OCI-LY3 (cell line): ENCODE measurements around the gene GPALPP1.
A peak's percentile ranks its signal among the peaks of the same experiment; 100 is the strongest.

ENCODE experiments used
- H2AFZ ChIP-seq: fragments of 200-600, 300-600 bp; shearing (Covaris generic); 2 replicates; pipeline ENCODE4 v1.6.0; 2014; ENCODE audit warnings: antibody characterized with exemption, low read depth, low read length
- H3K27ac ChIP-seq: fragments of 200-600, 300-600 bp; sonication (generic); 2 replicates; pipeline ENCODE4 v1.5.1; 2014; ENCODE audit warnings: mild to moderate bottlenecking, low read length, moderate library complexity, mixed read lengths
- H3K27me3 ChIP-seq: fragments of 200-600, 300-600 bp; sonication (generic); 2 replicates; pipeline ENCODE4 v1.6.1; 2014; ENCODE audit warnings: low read depth, low read length, mixed read lengths
- H3K36me3 ChIP-seq: fragments of 200-600, 300-600 bp; sonication (generic); replicated peaks from 2 replicates; pipeline ENCODE3; 2014; ENCODE audit warnings: low read depth, low read length, mixed read lengths
- H3K4me1 ChIP-seq: fragments of 300-600, 200-600 bp; sonication (generic); 2 replicates; pipeline ENCODE4 v1.6.1; 2014; ENCODE audit warnings: low read length, mixed read lengths
- H3K4me2 ChIP-seq: fragments of 200-600, 300-600 bp; sonication (generic); 2 replicates; pipeline ENCODE4 v1.6.1; 2014; ENCODE audit warnings: low read length, mixed read lengths
- H3K4me3 ChIP-seq: fragments of 300-600, 200-600 bp; sonication (generic); 2 replicates; pipeline ENCODE4 v1.5.1; 2014; ENCODE audit warnings: antibody characterized with exemption, mild to moderate bottlenecking, low read length, moderate library complexity
- H3K79me2 ChIP-seq: fragments of 300-600, 200-600 bp; shearing (Covaris generic); 2 replicates; pipeline ENCODE4 v1.6.1; 2014; ENCODE audit warnings: mild to moderate bottlenecking, low read length, mixed read lengths
- H3K9ac ChIP-seq: fragments of 300-600, 200-600 bp; shearing (Covaris generic); 2 replicates; pipeline ENCODE4 v1.6.0; 2014; ENCODE audit warnings: mild to moderate bottlenecking, low read length, moderate library complexity
- H3K9me3 ChIP-seq: fragments of 200-600, 300-600 bp; shearing (Covaris generic); 2 replicates; pipeline ENCODE4 v1.6.1; 2014; ENCODE audit warnings: low read length, mixed read lengths; ENCODE audit not compliant: insufficient read depth
- H4K20me1 ChIP-seq: fragments of 200-600, 300-600 bp; sonication (generic); 2 replicates; pipeline ENCODE4 v1.6.1; 2016; ENCODE audit warnings: low read length, mixed read lengths; ENCODE audit not compliant: insufficient read depth
- EZH2phosphoT487 ChIP-seq: fragments of 200-600 bp; shearing (Covaris generic); IDR thresholded peaks from 2 replicates; pipeline ENCODE4 v1.6.1; 2018; ENCODE audit warnings: antibody characterized with exemption, mixed run types, low read depth
- TF ChIP-seq, protein P1 (sequence below): fragments of 200-600, 300-600 bp; sonication (generic); IDR thresholded peaks from 2 replicates; pipeline ENCODE4 v1.5.1; 2014; ENCODE audit warnings: antibody characterized with exemption, low read length, low read depth

The GPALPP1 gene

GRCh38 chr13:44968434-44968815 is 20.9 kb upstream of the GPALPP1 start:
- H3K27ac ChIP-seq: no peak overlapping the region

DNA sequence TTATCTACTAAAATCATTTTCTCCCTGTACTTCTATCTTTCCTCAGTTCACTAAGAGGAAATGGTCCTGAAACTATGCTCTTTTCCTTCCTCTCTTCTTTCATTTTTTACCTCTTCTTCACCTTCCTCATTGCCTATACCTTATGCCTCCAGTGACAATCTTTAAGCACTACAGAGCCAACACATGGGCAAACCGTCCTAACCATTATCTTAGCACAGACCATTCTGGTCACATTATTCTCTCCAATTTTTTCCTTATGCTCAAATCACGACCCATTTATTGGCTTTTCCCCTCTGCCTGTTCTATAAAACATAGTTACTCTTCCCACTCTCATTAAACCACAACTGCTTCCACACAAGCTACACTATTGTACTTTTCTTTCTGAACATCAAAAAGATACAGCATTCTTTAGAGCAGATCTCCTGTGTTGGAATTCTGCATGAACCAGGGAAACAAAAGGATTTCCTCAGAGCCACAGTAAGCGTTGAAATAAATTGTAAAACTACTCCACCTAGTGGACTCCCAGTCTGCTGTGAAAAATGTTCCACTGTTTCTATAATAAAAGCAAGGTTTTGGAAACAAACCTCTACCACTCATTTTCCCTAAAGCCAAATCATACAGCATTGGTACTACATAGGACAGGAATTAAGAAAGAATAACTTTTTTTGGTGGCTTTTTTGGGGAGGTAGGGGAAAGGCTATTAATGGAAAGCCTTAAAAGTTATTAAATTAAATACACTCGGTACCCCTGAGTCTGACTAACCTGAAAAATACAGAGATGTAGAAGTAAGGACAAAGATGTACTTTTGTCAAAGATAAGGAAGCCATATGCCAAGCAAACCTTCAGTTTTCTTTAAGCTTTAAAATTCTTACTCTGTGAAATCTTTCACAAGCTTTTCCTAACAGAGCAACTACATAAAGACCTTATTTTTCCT is 19.5 kb upstream of the GPALPP1 start:
- H2AFZ ChIP-seq: no peak overlapping the region
- no peaks in the 10 kb centered on the region for H3K27me3 ChIP-seq
- H3K36me3 ChIP-seq: peaks cover 28% of the 10 kb centered on the region
- no peak overlapping the region for H3K4me2 ChIP-seq
- peaks cover 5% of the 10 kb centered on the region; the same call in 1 of the 2 replicates for H3K79me2 ChIP-seq
- 0 out of 2 replicates have a peak, but pooled peaks cover 4% of the 10 kb centered on the region for H4K20me1 ChIP-seq
- no peak overlapping the region for H3K9ac ChIP-seq
- H3K27ac ChIP-seq: no peak overlapping the region
- H3K9me3 ChIP-seq: no peaks in the 10 kb centered on the region
- H3K4me1 ChIP-seq: no peaks in the 10 kb centered on the region
- TF ChIP-seq, protein P1, sequence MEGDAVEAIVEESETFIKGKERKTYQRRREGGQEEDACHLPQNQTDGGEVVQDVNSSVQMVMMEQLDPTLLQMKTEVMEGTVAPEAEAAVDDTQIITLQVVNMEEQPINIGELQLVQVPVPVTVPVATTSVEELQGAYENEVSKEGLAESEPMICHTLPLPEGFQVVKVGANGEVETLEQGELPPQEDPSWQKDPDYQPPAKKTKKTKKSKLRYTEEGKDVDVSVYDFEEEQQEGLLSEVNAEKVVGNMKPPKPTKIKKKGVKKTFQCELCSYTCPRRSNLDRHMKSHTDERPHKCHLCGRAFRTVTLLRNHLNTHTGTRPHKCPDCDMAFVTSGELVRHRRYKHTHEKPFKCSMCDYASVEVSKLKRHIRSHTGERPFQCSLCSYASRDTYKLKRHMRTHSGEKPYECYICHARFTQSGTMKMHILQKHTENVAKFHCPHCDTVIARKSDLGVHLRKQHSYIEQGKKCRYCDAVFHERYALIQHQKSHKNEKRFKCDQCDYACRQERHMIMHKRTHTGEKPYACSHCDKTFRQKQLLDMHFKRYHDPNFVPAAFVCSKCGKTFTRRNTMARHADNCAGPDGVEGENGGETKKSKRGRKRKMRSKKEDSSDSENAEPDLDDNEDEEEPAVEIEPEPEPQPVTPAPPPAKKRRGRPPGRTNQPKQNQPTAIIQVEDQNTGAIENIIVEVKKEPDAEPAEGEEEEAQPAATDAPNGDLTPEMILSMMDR: peak; percentile 90
- TF ChIP-seq EZH2phosphoT487: no peak
- H3K4me3 ChIP-seq: no peak overlapping the region

More at GRCh38 chr13:44968434-44968815, 20.9 kb upstream of the GPALPP1 start:
- TF ChIP-seq, protein P1: no peak
- no peak for TF ChIP-seq EZH2phosphoT487
- Histone ChIP-seq H3K9me3 (peaks cover 3% of the 10 kb centered on the region; the same call in 1 of the 2 replicates), H3K27me3 (no peaks in the 10 kb centered on the region), H3K4me3 (no peak overlapping the region), H2AFZ (no peak overlapping the region), H3K4me2 (no peak overlapping the region), H3K4me1 (no peaks in the 10 kb centered on the region), H3K79me2 (peaks cover 5% of the 10 kb centered on the region; the same call in 1 of the 2 replicates), H4K20me1 (0 out of 2 replicates have a peak, but pooled peaks cover 4% of the 10 kb centered on the region), H3K9ac (no peak overlapping the region), H3K36me3 (peaks cover 42% of the 10 kb centered on the region)

- TF ChIP-seq, protein P1: no peak
- TF ChIP-seq EZH2phosphoT487: no peak
- Histone ChIP-seq H3K27ac (no peak overlapping the region), H4K20me1 (0 out of 2 replicates have a peak, but pooled peaks cover 4% of the 10 kb centered on the region), H3K4me1 (no peaks in the 10 kb centered on the region), H3K4me2 (no peak overlapping the region), H2AFZ (no peak overlapping the region), H3K9ac (no peak overlapping the region), H3K9me3 (no peaks in the 10 kb centered on the region), H3K36me3 (peaks cover 25% of the 10 kb centered on the region), H3K4me3 (no peak overlapping the region), H3K79me2 (peaks cover 5% of the 10 kb centered on the region; the same call in 1 of the 2 replicates), H3K27me3 (no peaks in the 10 kb centered on the region)
These were observed 17.4 kb upstream of the GPALPP1 start for GRCh38 chr13:44971656-44972595.
